Measurements from ENCODE around the gene FSTL4.
A peak's percentile ranks its signal among the peaks of the same experiment; 100 is the strongest.
"Not testable (repeated sequence)": the region's sequence is repeated elsewhere in the genome, so short reads cannot be mapped to it uniquely, and the experiment has no call there.

Gene FSTL4

DNA sequence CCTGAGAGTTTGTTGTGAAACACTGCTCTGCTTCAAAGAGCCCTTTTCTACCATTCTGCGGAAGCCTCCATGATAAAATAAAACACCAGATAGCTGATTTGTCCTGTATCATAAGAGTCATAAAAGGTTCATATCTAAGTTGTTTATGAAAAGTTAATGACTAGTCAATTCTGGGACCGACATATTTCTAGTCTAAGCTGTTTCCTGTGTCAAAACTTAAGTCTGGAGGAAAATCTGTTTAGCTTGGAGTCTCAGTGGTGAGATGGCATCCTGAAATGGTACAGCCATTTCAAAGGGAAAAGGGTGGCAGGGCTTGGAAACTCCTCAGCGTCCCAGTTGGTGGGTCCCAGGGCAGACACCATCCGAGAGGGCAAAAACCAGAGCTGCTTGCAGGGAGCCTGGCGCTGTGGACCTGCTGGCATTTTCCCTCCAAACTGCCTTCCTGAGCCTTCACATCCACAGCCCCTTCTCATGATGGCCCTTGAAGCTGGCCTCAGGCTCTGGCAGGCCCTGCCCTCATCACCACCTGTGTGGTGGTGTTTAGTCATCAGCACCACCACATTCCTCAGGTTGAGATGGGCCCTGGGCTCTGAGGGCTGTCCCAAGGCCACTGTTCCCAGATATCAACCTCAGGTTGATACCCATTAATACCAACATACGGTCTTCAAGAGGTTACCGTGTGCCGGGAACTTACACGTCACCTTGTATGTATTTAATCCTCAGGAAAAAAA, 376.5 kb downstream of the FSTL4 start:
- no peak for DNase-seq (ENCODE audit: insufficient read length, low spot score)
- no peak for FAIRE-seq

GRCh38 chr5:133234911-133235310, 377.4 kb downstream of the FSTL4 start:
- DNase-seq (ENCODE audit: insufficient read length, low spot score) = no peak
- no peak for FAIRE-seq

GRCh38 chr5:133234273-133234672, 378.1 kb downstream of the FSTL4 start:
- no peak for FAIRE-seq
- DNase-seq (ENCODE audit: insufficient read length, low spot score) = no peak

DNA sequence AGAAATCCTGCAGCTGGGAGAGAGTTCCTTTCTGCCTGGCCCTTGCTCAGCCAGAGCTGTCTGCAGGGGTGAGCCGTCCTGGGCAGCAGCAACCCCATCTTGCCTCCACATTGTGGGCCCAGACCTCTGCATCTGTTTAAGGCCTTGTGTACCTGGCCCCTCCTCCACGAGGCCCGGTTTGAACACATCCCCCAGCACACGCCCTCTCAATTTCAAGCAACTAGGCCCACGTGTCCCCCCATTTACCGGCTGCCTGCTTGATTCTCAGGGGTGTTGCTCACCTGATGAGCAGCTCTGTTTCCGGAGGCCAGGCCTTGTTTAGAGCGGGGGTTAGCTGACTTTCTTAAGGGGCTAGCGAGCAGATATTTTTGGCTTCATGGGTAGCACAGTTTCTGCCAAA, 378.7 kb downstream of the FSTL4 start:
- DNase-seq (ENCODE audit: insufficient read length, low spot score) (no peak), FAIRE-seq (no peak)

DNA sequence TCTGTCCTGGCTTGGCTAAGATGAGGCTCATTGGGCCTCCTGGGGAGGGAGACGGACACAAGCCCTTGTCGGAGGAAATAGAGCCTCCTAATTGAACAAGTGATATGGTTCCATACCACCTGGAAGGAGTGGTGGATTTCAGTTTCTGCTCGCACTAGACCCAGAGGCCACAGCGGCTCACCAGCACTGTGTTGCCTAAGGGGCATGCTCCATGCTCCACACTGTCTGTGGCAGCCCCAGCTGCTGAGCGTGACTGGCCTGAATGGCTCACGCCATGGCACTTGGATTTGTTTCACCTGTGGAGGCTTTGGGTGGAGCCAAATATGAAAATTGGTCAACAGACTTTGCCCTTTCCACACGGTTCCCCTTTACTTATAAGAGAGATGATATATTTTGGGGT, 379.4 kb downstream of the FSTL4 start:
- no peak for FAIRE-seq

DNA sequence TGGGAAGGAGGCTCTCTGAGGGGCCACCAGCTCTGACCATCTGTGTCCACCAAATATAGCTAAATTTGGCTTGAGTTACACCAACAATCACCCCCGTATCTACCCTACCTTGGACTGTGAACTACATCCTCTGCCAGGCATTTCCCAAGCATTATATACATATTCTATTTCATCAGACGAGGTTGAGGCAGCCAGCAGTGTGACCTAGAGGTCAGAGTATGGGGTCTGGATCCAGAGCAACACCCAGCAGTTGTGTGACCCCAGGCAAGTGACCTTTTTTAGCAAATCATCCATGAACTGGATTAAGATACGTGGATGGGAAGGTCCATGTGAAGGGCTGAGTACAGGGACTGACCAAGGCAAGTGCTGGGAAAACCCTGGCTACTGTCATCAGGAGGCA, 379.9 kb downstream of the FSTL4 start:
- no peak for FAIRE-seq
- DNase-seq (ENCODE audit: insufficient read length, low spot score) = no peak

More for the DNA sequence above, 379.4 kb downstream of the FSTL4 start:
- no peak for DNase-seq (ENCODE audit: insufficient read length, low spot score)

DNA sequence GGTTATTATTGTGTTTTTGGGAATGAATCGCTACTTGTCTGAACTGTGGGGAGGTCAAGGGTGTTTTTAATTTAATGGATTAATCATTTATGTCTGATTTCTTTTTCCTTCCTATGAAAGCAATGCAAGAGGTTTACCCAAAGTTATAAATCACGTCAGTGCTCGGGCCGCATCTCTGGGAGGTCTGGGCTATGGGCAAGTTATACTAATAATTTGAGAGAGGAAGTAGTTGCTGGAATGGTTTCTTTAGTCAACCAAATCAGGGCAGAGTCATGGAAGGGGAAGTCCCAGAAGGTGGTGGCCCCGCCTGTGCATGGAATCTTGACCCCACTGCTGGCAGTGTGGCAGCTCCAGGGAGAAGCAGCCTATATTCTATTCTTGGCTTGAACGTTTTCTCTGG, 380.3 kb downstream of the FSTL4 start:
- FAIRE-seq = no peak
- DNase-seq (ENCODE audit: insufficient read length, low spot score) = no peak

GRCh38 chr5:133230823-133231578, 381.3 kb downstream of the FSTL4 start:
- no peak for FAIRE-seq
- no peak for DNase-seq (ENCODE audit: insufficient read length, low spot score)

DNA sequence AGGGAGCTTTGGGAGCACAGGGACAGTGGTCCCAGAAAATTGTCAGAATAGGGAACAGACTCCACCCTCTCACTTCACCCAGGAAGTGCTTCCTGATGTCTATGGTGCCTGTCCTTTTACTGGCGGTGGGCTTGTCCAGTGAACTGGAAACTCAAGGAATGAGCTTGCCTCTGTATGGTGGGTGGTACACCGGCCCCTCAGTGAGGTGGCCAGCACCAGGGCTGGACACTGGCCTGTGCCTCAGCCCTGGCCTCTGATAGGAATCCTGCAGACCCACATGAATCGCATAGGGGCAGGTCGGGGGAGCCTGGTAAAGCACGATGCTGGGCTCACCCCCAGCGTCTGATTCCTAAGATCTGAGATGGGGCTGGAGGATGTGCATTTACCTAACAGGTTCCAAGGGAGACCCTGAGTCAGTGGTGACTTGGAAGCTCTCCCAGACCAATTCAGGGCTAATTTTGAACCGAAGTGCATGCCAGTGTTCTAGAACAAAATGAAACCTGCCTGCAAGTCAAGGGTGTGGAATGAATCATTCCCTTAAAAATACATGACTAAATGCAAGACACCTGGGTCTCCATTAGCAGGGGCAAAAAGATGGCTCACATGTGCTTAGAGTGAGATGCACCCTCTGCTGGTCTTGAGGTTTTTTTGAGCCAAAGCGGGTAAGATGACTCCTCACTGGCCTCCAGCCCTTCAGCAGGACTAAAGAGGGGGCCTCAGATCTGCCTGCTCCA, 382.2 kb downstream of the FSTL4 start:
- DNase-seq (ENCODE audit: insufficient read length, low spot score) (no peak), FAIRE-seq (no peak)

GRCh38 chr5:133228316-133228715, 384.0 kb downstream of the FSTL4 start:
- FAIRE-seq (no peak), DNase-seq (ENCODE audit: insufficient read length, low spot score) (no peak)

- FAIRE-seq = no peak
- DNase-seq (ENCODE audit: insufficient read length, low spot score) = no peak
Measured at GRCh38 chr5:133227897-133228296, 384.4 kb downstream of the FSTL4 start.

- DNase-seq (ENCODE audit: insufficient read length, low spot score) (no peak), FAIRE-seq (no peak)
Measured at GRCh38 chr5:133227082-133227481, 385.3 kb downstream of the FSTL4 start.

DNA sequence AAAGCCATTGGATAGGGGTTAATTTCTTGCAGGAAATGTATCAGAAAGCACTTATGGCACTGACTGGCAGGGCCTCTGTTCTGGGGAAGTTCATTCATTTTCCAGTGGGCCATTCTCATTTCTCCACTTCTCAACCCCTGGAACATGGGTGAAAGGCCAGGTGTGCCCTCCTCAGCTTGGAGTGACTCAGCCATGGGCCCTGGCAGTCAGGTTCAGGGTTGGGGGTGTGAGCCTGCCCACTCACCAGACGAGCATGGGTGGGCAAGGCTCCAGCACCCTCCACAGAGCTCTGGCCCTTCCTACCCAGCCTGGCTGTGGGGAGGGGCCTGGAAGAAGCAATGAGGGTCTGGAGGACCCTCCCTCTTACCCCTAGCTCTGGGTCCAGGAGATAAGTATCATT, 386.2 kb downstream of the FSTL4 start:
- FAIRE-seq = no peak

GRCh38 chr5:133225671-133226152, 386.6 kb downstream of the FSTL4 start:
- DNase-seq (ENCODE audit: insufficient read length, low spot score) = peak; percentile 32
- no peak for FAIRE-seq

More for the DNA sequence above, 386.2 kb downstream of the FSTL4 start:
- no peak for DNase-seq (ENCODE audit: insufficient read length, low spot score)

DNA sequence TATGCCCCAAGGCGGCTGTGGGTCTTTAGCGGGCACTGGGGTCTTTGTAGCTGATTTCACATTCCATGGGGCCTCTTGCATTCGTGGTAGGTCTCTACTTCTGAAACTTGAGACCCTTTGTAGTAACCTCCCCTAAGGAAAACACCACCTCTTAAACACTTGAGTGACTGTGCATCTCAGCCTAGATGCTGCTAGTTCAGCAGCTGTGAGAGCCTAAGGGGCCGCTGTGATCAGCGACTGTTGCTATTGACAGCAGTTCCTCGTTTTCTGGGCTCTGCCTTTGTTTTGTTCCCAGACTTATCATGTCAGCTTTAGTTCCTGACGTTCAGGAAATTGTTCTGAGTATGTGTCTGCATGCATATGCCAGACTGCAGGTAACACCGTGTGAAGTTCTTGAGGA, 389.4 kb downstream of the FSTL4 start:
- no peak for FAIRE-seq
- DNase-seq (ENCODE audit: insufficient read length, low spot score) = no peak

GRCh38 chr5:133222521-133222920, 389.8 kb downstream of the FSTL4 start:
- no peak for FAIRE-seq
- DNase-seq (ENCODE audit: insufficient read length, low spot score) = no peak

DNA sequence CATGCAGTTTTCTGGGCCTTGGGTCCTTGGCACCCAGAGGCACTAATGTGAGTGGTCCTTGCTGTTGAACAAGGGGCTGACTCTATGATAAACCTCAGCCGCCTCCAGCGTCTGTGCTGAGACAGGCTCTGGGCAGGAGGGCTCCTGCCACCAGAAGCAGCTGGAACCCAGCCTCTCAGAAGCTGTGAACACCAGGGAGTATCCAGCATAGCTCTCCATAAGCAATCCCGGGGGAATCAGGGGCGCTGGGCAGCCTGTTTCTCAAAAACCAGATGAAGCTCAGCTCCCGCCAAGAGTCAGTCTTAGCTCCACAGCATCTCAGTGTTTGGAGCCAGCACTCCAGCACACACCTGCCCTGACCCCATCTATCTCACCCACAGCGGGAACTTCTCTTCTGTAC, 390.3 kb downstream of the FSTL4 start:
- FAIRE-seq = no peak
- no peak for DNase-seq (ENCODE audit: insufficient read length, low spot score)

DNA sequence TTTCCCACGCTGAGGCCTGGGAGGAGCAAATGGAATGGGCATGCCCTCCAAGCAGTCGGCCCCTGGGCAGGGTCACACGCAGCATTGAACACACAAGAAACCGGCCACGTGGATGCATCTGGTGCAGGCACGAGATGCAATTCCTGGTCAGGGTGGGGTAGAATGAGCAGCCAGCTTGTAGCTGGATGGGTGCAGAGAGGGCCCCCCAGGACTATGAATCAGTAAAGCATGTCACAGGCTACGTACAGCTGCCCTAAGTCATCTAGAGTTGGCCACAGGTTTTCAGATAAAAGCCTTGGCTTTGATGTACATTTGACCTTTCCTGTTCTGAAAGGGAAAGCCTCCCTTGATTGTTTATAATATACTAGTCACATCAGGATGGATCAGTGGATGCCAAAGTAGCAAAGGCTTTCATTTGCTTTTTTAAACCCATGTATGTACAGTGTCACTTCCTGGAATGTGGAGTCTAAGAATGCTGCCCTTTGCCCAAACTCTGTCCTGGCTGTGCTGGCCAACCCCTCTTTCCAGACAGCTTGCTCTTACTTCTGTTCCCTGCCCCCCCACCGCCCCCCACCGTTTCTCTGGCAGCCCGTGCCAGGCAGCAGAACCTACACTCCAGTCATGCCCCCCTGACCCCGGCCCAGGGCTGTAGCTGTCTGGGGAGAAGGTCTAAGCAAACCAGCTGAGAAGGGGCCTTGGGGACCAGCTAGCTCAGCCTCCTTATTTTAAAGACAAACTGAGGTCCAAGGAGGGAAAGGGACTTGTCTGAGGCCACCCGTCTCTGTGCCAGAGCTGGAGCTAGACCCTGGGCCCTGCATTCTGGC, 391.3 kb downstream of the FSTL4 start:
- no peak for DNase-seq (ENCODE audit: insufficient read length, low spot score)
- FAIRE-seq = no peak

DNA sequence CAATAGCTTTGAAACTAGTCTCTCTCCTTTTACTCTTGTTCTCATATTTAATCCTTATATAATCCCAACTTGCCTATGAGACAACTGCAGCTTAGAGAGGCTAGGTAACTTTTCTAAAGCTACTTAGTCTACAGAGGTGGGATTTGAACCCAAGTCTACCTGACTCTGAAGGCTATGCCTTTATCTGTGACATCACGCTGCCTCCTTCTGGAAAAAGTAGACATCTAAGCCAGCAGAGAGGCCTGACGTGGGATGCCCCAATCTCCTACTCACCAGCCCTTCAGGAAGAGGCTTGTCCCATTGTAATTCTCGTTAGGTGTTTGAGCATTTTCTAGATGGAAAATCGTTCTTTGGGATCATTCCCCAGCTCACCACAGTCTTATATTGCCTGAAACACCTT, 393.0 kb downstream of the FSTL4 start:
- FAIRE-seq (no peak), DNase-seq (ENCODE audit: insufficient read length, low spot score) (no peak)

DNA sequence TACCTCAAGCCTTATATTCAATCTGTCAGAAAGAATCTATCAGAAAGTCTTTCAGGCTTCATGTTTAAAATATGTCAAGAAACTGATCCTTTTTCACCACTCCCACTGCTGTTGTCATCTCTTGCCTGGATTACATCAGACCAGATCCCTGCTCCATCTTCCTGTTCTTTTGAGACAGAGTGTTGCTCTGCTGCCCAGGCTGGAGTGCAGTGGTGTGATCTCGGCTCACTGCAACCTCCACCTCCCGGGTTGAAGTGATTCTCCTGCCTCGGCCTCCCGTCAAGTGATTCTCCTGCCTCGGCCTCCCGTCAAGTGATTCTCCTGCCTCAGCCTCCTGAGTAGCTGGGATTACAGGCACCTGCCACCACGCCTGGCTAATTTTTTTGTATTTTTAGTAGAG, 396.2 kb downstream of the FSTL4 start:
- FAIRE-seq = not testable (repeated sequence)

More for the DNA sequence above, 396.2 kb downstream of the FSTL4 start:
- DNase-seq (ENCODE audit: insufficient read length, low spot score) = not testable (repeated sequence)

Data from HTR-8/SVneo (cell line).